H9 (cell line): ENCODE measurements around the gene RNF17. TPM values are rescaled to one million over a fixed set of nuclear protein-coding genes. Genes with fewer than 3 reads are reported as not detected.

Experiments
- DNase-seq: peaks from one replicate; pipeline ENCODE4 v3.0.0-alpha.2; 2017
- H2AFZ ChIP-seq: one replicate; pipeline ENCODE4 v1.6.1; 2013; ENCODE audit warnings: mild to moderate bottlenecking, low read length, control low read depth, moderate library complexity
- H2AK5ac ChIP-seq: 2 replicates; pipeline ENCODE4 v1.6.1; 2013; ENCODE audit warnings: low read length, control low read depth, mixed read lengths; ENCODE audit not compliant: insufficient read length
- H2BK120ac ChIP-seq: one replicate; pipeline ENCODE4 v1.6.1; 2013; ENCODE audit warnings: low read depth, mild to moderate bottlenecking, low read length, control low read depth, inconsistent platforms; ENCODE audit not compliant: poor library complexity, severe bottlenecking
- H2BK12ac ChIP-seq: 2 replicates; pipeline ENCODE4 v1.6.1; 2013; ENCODE audit warnings: low read length, control low read depth, mixed read lengths, low read depth; ENCODE audit not compliant: insufficient read length
- H2BK15ac ChIP-seq: 2 replicates; pipeline ENCODE4 v1.6.1; 2013; ENCODE audit warnings: low read depth, low read length, control low read depth
- H2BK20ac ChIP-seq: one replicate; pipeline ENCODE4 v1.6.1; 2013; ENCODE audit warnings: low read depth, mild to moderate bottlenecking, low read length, control low read depth, inconsistent platforms; ENCODE audit not compliant: poor library complexity, severe bottlenecking
- H2BK5ac ChIP-seq: 2 replicates; pipeline ENCODE4 v1.6.1; 2013; ENCODE audit warnings: low read length, control low read depth, mixed read lengths; ENCODE audit not compliant: insufficient read length
- H3K14ac ChIP-seq: 2 replicates; pipeline ENCODE4 v1.6.1; 2013; ENCODE audit warnings: low read length, control low read depth; ENCODE audit not compliant: insufficient read depth
- H3K18ac ChIP-seq: 2 replicates; pipeline ENCODE4 v1.6.1; 2013; ENCODE audit warnings: low read depth, mild to moderate bottlenecking, mixed read lengths, low read length, control low read depth; ENCODE audit not compliant: insufficient read length
- H3K23ac ChIP-seq: 2 replicates; pipeline ENCODE4 v1.6.1; 2013; ENCODE audit warnings: low read length, control low read depth, mixed read lengths, low read depth; ENCODE audit not compliant: insufficient read length
- H3K23me2 ChIP-seq: 2 replicates; pipeline ENCODE4 v1.6.1; 2013; ENCODE audit warnings: low read depth, mild to moderate bottlenecking, mixed read lengths, low read length, control low read depth; ENCODE audit not compliant: insufficient read length, poor library complexity, severe bottlenecking
- H3K27ac ChIP-seq: 2 replicates; pipeline ENCODE4 v1.5.1; 2013; ENCODE audit warnings: low read length, control low read depth, mixed read lengths, low read depth; ENCODE audit not compliant: insufficient read length
- H3K27me3 ChIP-seq: 2 replicates; pipeline ENCODE4 v1.6.1; 2013; ENCODE audit warnings: low read length, control low read depth, inconsistent platforms; ENCODE audit not compliant: insufficient read depth
- H3K4ac ChIP-seq: 2 replicates; pipeline ENCODE4 v1.6.1; 2013; ENCODE audit warnings: low read depth, mild to moderate bottlenecking, control low read depth, inconsistent platforms, low read length, moderate library complexity
- H3K4me1 ChIP-seq: 2 replicates; pipeline ENCODE4 v1.6.1; 2013; ENCODE audit warnings: low read length, control low read depth, inconsistent platforms; ENCODE audit not compliant: insufficient read depth
- H3K4me2 ChIP-seq: 2 replicates; pipeline ENCODE4 v1.6.1; 2013; ENCODE audit warnings: low read length, control low read depth, mixed read lengths; ENCODE audit not compliant: insufficient read length, insufficient read depth
- H3K56ac ChIP-seq: 2 replicates; pipeline ENCODE4 v1.6.1; 2013; ENCODE audit warnings: low read depth, mild to moderate bottlenecking, mixed read lengths, low read length, control low read depth; ENCODE audit not compliant: insufficient read length
- H3K79me1 ChIP-seq: 2 replicates; pipeline ENCODE4 v1.6.1; 2013; ENCODE audit warnings: low read depth, mild to moderate bottlenecking, moderate library complexity, low read length, control low read depth, inconsistent platforms; ENCODE audit not compliant: insufficient read depth, poor library complexity, severe bottlenecking
- H3K79me2 ChIP-seq: 2 replicates; pipeline ENCODE4 v1.6.1; 2013; ENCODE audit warnings: low read length, control low read depth, inconsistent platforms; ENCODE audit not compliant: insufficient read depth
- H3K9ac ChIP-seq: 2 replicates; pipeline ENCODE4 v1.6.1; 2013; ENCODE audit warnings: low read length, control low read depth, mixed read lengths; ENCODE audit not compliant: insufficient read length; ENCODE audit errors: extremely low read depth
- H3K9me3 ChIP-seq: one replicate; pipeline ENCODE4 v1.6.1; 2013; ENCODE audit warnings: low read depth, low read length, inconsistent platforms; ENCODE audit not compliant: control insufficient read depth
- H3T11ph ChIP-seq: one replicate; pipeline ENCODE4 v1.6.1; 2013; ENCODE audit warnings: mild to moderate bottlenecking, low read length, control low read depth, inconsistent platforms
- H4K20me1 ChIP-seq: one replicate; pipeline ENCODE4 v1.6.1; 2013; ENCODE audit not compliant: control insufficient read depth, insufficient read length, insufficient read depth
- H4K5ac ChIP-seq: 2 replicates; pipeline ENCODE4 v1.6.1; 2013; ENCODE audit warnings: low read depth, mild to moderate bottlenecking, mixed read lengths, low read length, control low read depth; ENCODE audit not compliant: insufficient read length
- H4K8ac ChIP-seq: replicated peaks from 2 replicates; pipeline ENCODE4 v1.6.1; 2013; ENCODE audit warnings: low read length, control low read depth, mixed read lengths, low read depth; ENCODE audit not compliant: insufficient read length
- H4K91ac ChIP-seq: 2 replicates; pipeline ENCODE4 v1.6.1; 2013; ENCODE audit warnings: low read depth, mild to moderate bottlenecking, moderate library complexity, mixed read lengths, low read length, control low read depth; ENCODE audit not compliant: insufficient read length
- H3K27ac Mint-ChIP-seq, 3 experiments: 2 replicates in 2 of 3; 3 replicates in 1 of 3; pipeline ENCODE4 v1.8.0; 2020 to 2021; ENCODE audit warnings: mixed read lengths in 3 of 3, mild to moderate bottlenecking in 1 of 3, moderate library complexity in 1 of 3
- H3K27me3 Mint-ChIP-seq: 2 replicates; pipeline ENCODE4 v1.8.0; 2021; ENCODE audit warnings: low read depth, mild to moderate bottlenecking, moderate library complexity, mixed read lengths
- H3K36me3 Mint-ChIP-seq, 3 experiments: 2 replicates in 2 of 3; 3 replicates in 1 of 3; pipeline ENCODE4 v1.8.0; 2020 to 2021; ENCODE audit warnings: low read depth in 3 of 3, mixed read lengths in 3 of 3; ENCODE audit not compliant: insufficient read depth in 1 of 3
- H3K4me1 Mint-ChIP-seq, 2 experiments: 2 replicates each; pipeline ENCODE4 v1.8.0; 2020; ENCODE audit warnings: mixed read lengths in 2 of 2
- H3K4me3 Mint-ChIP-seq, 2 experiments: 2 replicates in 1 of 2; 3 replicates in 1 of 2; pipeline ENCODE4 v1.8.0; 2020 to 2021; ENCODE audit warnings: mild to moderate bottlenecking in 2 of 2, mixed read lengths in 2 of 2, moderate library complexity in 1 of 2
- H3K9me3 Mint-ChIP-seq, 2 experiments: 2 replicates in 1 of 2; 3 replicates in 1 of 2; pipeline ENCODE4 v1.8.0; 2020; ENCODE audit warnings: mild to moderate bottlenecking in 2 of 2, mixed read lengths in 2 of 2, moderate library complexity in 1 of 2
- CTCF ChIP-seq: fragments of 200-600 bp; sonication (generic); conservative IDR thresholded peaks from 3 replicates; pipeline ENCODE4 v1.8.0; 2021; ENCODE audit warnings: antibody characterized with exemption, mild to moderate bottlenecking
- WGBS: extraction: QIAGEN DNeasy Blood & Tissue Kit; methylation state at CpG from one replicate; pipeline ENCODE4 v1.1.7; 2013; ENCODE audit warnings: missing lambda C conversion rate, low lambda C conversion rate, mixed read lengths; ENCODE audit not compliant: insufficient read length; ENCODE audit errors: extremely low coverage; 5-methylcytosine and 5-hydroxymethylcytosine counted together
- total RNA-seq: library from RNA; stranded (reverse); gene quantifications from 2 replicates; pipeline ENCODE4 v1.2.1, GENCODE V29; 2021

The RNF17 gene
- total RNA-seq, 1 experiment from 2014 or later: not detected

DNA sequence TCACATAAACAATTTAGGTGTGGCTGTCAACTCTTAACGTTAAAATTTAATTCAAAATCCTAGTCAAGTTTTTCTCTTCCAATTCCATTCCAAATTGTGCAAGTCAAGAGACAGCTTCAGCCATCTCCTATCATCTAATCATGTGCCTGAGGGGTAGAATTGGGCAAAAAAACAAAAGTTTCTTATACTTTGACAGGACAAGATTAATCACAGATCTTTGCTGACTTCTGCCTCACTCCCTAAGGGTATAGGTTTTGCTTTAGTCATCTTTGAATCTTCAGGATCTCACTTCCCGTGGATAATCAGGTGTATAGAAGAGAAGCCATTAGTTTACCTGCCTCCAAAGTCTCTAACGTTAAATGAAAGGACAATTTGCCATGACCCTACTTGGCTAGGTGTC lies 24.6 kb downstream of the RNF17 start:
- no peaks in the 10 kb centered on the region; a peak in 1 of 7 replicates for H3K36me3 Mint-ChIP-seq
- no peak for DNase-seq
- Histone ChIP-seq H3T11ph (no peak overlapping the region), H3K23ac (no peak overlapping the region), H2BK120ac (no peak overlapping the region), H4K20me1 (no peaks in the 10 kb centered on the region), H3K27ac (no peak overlapping the region), H3K4me1 (no peaks in the 10 kb centered on the region), H2BK15ac (no peak overlapping the region), H3K79me2 (no peaks in the 10 kb centered on the region), H3K18ac (no peak overlapping the region), H3K79me1 (no peaks in the 10 kb centered on the region), H3K14ac (no peak overlapping the region), H2AK5ac (no peak overlapping the region), H2AFZ (no peak overlapping the region), H3K4ac (no peak overlapping the region), H4K91ac (no peak overlapping the region), H2BK5ac (no peak overlapping the region), H3K4me2 (no peak overlapping the region), H3K56ac (no peak overlapping the region), H3K9me3 (no peaks in the 10 kb centered on the region), H3K9ac (no peak overlapping the region), H3K23me2 (no peaks in the 10 kb centered on the region), H2BK20ac (no peak overlapping the region), H4K8ac (no peak overlapping the region), H2BK12ac (no peak overlapping the region), H3K27me3 (no peaks in the 10 kb centered on the region), H4K5ac (no peak overlapping the region)
- no peaks in the 10 kb centered on the region; the same call in none of the 2 replicates for H3K27me3 Mint-ChIP-seq
- peaks cover 6 to 7% of the 10 kb centered on the region in 2 experiments; a peak in 4 of 5 replicates for H3K9me3 Mint-ChIP-seq
- no peak for TF ChIP-seq CTCF
- no CpG with 5 or more reads among the region's 3 CpGs for WGBS
- H3K4me3 Mint-ChIP-seq: no peak overlapping the region
- no peaks in the 10 kb centered on the region for H3K4me1 Mint-ChIP-seq
- H3K27ac Mint-ChIP-seq: no peak overlapping the region
